Renal pelvis (tissue), 4 donors: ENCODE measurements around the gene DSCAM. TPM values are rescaled to one million over a fixed set of nuclear protein-coding genes. Genes with fewer than 3 reads are reported as not detected.

Experiments used
- DNase-seq: peaks from one replicate; pipeline ENCODE4 v3.0.0-alpha.2; 2013
- polyA plus RNA-seq, 3 donors: library from polyadenylated mRNA; unstranded; fragments of 120-200 nt; gene quantifications; one replicate each; pipeline ENCODE4 v1.2.1, GENCODE V29; 2013; ENCODE audit not compliant: insufficient read length in 3 of 3

Gene DSCAM
- polyA plus RNA-seq, 3 donors, result 0.07 to 0.13 (median 0.08) TPM

- no peak for DNase-seq
Observed at GRCh38 chr21:40706806-40707655, 139.9 kb downstream of the DSCAM start.

DNA sequence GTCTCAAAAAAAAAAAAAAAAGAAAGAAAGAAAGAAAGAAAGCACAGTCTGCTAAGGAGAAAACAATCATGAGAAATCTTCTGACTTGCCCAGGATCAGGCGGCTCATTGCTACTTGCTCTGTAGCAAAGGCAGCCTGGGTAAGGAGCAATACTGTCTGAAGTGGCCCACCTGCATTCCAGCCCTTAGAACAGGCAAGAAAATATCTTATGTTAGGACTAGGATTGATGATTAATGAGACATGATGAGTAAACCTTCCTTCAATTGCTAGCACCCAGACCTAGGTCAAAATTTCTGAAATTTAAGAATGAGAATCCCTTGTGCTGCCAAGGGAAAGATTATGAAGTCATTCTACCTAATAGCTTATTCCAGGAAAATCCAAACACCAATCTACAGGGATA lies 140.8 kb downstream of the DSCAM start:
- DNase-seq, result no peak

GRCh38 chr21:40704141-40704540 lies 142.8 kb downstream of the DSCAM start:
- DNase-seq, result no peak

GRCh38 chr21:40699366-40699765 lies 147.6 kb downstream of the DSCAM start:
- DNase-seq, result no peak

GRCh38 chr21:40696246-40696645 lies 150.7 kb downstream of the DSCAM start:
- DNase-seq, result no peak

GRCh38 chr21:40689840-40690360 lies 157.1 kb downstream of the DSCAM start:
- DNase-seq, result no peak

GRCh38 chr21:40689217-40689616 lies 157.7 kb downstream of the DSCAM start:
- DNase-seq, result no peak

DNA sequence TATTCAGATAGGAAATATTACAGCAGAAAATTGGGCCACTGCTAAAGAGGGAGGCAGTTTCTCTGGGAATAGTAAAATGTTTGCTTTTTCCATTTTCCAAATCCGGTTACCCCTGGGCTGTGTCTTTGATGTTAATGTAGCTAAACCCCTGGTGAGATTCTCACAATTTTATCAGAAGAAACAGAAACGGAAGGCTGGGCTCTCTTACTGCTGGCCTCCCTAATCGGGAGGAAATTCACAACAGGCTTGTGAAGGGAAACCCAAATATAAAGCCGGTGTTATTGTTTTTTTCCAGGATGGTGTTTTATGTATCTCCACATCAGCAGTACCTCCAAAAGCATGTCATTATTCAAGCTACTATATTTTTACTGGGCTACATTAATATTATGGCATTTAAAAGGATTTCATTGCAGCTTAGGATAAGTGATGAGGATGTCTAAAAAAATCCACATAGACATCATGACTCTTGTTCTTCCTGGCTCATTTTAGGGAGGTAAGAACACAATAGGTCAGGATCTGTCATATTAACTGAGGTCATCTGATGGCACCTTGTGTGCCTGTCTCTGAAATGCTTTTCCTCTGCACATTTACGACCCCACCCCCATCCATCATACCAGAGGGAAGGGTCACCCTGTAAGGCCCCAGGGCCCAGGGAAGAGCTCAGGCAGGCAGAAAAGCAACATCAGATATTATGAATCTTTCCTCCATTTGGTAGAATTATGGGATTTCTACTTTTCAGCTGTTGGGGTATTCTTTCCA lies 158.7 kb downstream of the DSCAM start:
- no peak for DNase-seq

DNA sequence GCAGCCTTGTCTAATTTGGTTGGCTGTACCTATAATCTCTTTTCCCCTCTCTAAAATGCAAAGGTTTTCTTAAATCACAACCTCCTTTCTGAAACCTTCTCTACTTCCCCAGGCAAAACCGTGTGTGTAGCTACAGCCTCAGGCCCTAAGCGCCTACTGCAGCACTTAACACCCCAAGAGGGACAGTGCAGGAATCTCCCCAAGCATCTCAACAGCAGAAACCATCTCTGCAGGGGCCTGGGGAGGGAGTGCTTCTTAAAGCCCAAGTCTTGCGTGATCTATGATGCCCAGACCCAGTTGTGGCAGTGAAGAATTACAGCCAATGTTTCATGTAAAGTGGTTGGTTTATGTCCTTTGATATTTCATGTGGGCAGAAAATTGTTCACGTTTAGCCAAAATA lies 159.3 kb downstream of the DSCAM start:
- DNase-seq, result no peak

DNA sequence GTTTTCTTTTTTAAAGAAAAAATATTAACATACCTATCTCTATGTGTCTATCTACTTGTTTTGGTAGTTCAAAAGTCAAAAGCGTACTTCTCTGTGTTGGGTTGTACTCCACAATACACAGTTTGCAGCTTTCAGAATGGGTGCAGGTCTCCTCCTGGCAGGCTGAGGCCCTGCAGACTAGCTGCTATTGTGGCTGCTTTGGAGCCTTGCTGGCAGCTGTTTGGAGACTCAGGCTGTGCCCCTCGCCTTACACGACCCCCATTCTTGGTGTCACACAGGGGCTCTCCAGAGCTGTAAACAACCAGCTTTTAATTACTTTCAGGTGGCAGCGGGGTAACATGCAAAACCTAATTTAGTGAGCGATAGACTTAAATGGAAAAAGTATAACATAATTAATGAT lies 160.4 kb downstream of the DSCAM start:
- no peak for DNase-seq

GRCh38 chr21:40685141-40685540 lies 161.8 kb downstream of the DSCAM start:
- DNase-seq, result no peak

DNA sequence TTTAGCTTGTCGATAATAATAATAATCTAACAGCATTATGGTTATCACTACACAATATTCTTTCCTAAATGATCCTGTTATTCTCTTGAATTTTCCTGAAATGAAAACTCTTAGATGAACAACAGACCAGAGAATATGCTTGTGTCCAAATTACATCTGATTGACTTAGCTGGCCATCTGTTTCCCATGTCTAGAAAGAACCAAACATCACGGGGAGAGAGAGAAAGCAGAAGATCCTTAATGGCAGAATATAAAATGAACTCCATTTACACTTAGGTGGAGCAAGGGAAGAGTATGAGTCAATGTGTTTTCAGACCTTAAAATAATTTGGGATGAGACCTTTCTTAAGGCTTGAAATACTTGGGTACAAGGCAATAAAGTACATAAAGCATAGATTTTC lies 162.2 kb downstream of the DSCAM start:
- DNase-seq, result no peak

GRCh38 chr21:40683349-40683748 lies 163.6 kb downstream of the DSCAM start:
- DNase-seq, result no peak

- no peak for DNase-seq
Observed at GRCh38 chr21:40681164-40681859, 165.6 kb downstream of the DSCAM start.

DNA sequence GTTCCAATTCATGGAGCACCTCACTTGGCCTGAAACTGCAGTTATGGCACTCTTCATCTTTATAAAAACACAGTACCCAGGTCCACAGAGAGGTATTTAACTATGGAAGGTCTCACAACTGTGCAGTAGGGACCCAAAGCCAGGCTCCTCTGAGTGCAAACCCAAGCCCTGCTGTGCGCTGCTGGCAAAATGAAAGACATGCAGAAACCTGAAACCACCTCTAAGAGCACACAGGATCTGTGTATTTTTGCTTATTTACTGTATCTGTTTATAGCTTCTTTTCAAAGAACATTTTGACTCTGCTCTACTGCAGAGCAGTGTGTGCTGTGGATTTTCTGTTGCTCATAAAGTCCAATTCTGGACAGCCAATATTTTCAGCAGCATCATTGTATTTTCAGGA lies 166.6 kb downstream of the DSCAM start:
- DNase-seq, result no peak

- DNase-seq, result no peak
Observed at GRCh38 chr21:40678681-40679284, 168.2 kb downstream of the DSCAM start.

GRCh38 chr21:40675017-40675416 lies 171.9 kb downstream of the DSCAM start:
- DNase-seq, result no peak

- DNase-seq, result no peak
Observed at GRCh38 chr21:40672602-40673001, 174.4 kb downstream of the DSCAM start.

DNA sequence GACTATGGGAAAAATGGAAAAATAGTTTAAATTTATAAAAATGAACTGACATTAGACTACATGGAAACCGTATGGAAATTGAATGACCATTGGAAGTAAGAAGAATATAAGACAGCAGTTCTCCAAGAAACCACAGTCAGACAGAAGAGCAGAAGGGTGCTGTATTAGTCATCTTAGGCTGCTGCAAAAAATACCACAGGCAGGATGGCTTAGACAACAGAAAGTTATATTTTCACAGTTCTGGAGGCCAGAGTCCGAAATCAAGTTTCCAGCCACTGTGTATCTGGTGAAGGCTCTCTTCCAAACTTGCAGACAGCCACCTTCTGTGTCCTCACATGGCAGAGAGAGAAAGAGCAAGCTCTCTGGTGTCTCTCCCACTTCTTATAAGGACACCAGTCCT lies 175.2 kb downstream of the DSCAM start:
- DNase-seq, result no peak

GRCh38 chr21:40668555-40669275 lies 178.2 kb downstream of the DSCAM start:
- no peak for DNase-seq

DNA sequence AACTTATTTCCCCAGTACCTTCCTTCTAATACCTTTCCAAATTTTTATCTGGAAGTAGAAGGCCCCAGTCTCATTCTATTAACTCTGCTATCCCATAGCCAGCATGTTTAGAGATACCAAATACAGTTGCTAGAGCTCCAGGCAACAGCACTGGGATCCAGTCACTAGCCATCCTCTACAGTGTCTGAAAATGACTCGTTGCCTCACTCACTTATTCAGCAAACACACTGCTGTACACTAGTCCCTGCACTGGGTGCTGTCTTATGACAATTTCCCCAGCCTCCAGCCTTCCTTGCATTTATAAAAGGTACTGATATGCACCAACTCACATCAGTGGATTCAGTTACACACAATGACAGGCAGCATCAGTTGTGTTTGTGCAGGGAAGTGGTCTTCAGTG lies 179.0 kb downstream of the DSCAM start:
- DNase-seq, result no peak
